Coronary artery (tissue), 2 donors: ENCODE measurements around the gene PIEZO1.
"Not testable (repeated sequence)": the region's sequence is repeated elsewhere in the genome, so short reads cannot be mapped to it uniquely, and the experiment has no call there.

ENCODE experiments used
- DNase-seq: peaks from one replicate; pipeline ENCODE4 v3.0.0-alpha.2; 2017; ENCODE audit warnings: low spot score
- H3K27ac ChIP-seq, 2 donors: fragments of 200-600 bp; sonication (generic); one replicate each; pipeline ENCODE4 v1.5.1; 2016 to 2019
- H3K4me3 ChIP-seq: fragments of 200-600 bp; sonication (generic); 2 replicates; pipeline ENCODE4 v1.5.1; 2016; ENCODE audit warnings: mild to moderate bottlenecking, moderate library complexity
- CTCF ChIP-seq: fragments of 200-600 bp; sonication (generic); IDR thresholded peaks from one replicate; pipeline ENCODE4 v1.5.1; 2019; ENCODE audit warnings: antibody characterized with exemption

The PIEZO1 gene

GRCh38 chr16:88673716-88674379 is 111.2 kb downstream of the PIEZO1 start:
- no peak overlapping the region for H3K4me3 ChIP-seq
- DNase-seq, result no peak
- H3K27ac ChIP-seq, result no peak overlapping the region

GRCh38 chr16:88672776-88673175 is 112.2 kb downstream of the PIEZO1 start:
- Histone ChIP-seq H3K4me3 (no peak overlapping the region), H3K27ac (no peak overlapping the region)
- no peak for DNase-seq
- TF ChIP-seq CTCF, result no peak

More at GRCh38 chr16:88673716-88674379, 111.2 kb downstream of the PIEZO1 start:
- TF ChIP-seq CTCF, result no peak

GRCh38 chr16:88671806-88672205 is 113.2 kb downstream of the PIEZO1 start:
- Histone ChIP-seq H3K27ac (no peak overlapping the region), H3K4me3 (no peak overlapping the region)
- no peak for DNase-seq
- TF ChIP-seq CTCF, result no peak

GRCh38 chr16:88669980-88670379 is 115.0 kb downstream of the PIEZO1 start:
- TF ChIP-seq CTCF, result no peak

GRCh38 chr16:88669493-88669892 is 115.5 kb downstream of the PIEZO1 start:
- not testable (repeated sequence) for DNase-seq, H3K27ac ChIP-seq

More at GRCh38 chr16:88669980-88670379, 115.0 kb downstream of the PIEZO1 start:
- no peak overlapping the region for H3K27ac ChIP-seq
- no peak overlapping the region for H3K4me3 ChIP-seq
- DNase-seq, result no peak

GRCh38 chr16:88667461-88667860 is 117.6 kb downstream of the PIEZO1 start:
- Histone ChIP-seq H3K27ac (no peak overlapping the region), H3K4me3 (no peak overlapping the region)
- DNase-seq, result no peak
- no peak for TF ChIP-seq CTCF

More at GRCh38 chr16:88669493-88669892, 115.5 kb downstream of the PIEZO1 start:
- not testable (repeated sequence) for H3K4me3 ChIP-seq

- DNase-seq, result no peak
- Histone ChIP-seq H3K27ac (no peak overlapping the region), H3K4me3 (no peak overlapping the region)
- TF ChIP-seq CTCF, result no peak
Measured at GRCh38 chr16:88665570-88665969, 119.5 kb downstream of the PIEZO1 start.
